GM18909 (cell line): ENCODE data around the gene MIER3.
A peak's percentile ranks its signal among the peaks of the same experiment; 100 is the strongest.

Experiments used
- ATAC-seq: cut with Tn5 transposase; IDR thresholded peaks from one replicate; pipeline ENCODE4 v1.9.1; 2021; ENCODE audit warnings: mild to moderate bottlenecking; ENCODE audit not compliant: unreplicated experiment, poor library complexity

Gene MIER3

GRCh38 chr5:56962286-56962685 lies 10.4 kb upstream of the MIER3 start:
- ATAC-seq, result no peak

GRCh38 chr5:56961746-56962145 lies 9.8 kb upstream of the MIER3 start:
- no peak for ATAC-seq

GRCh38 chr5:56959326-56959725 lies 7.4 kb upstream of the MIER3 start:
- ATAC-seq, result no peak

GRCh38 chr5:56958595-56958994 lies 6.7 kb upstream of the MIER3 start:
- no peak for ATAC-seq

GRCh38 chr5:56954262-56954661 lies 2.3 kb upstream of the MIER3 start:
- ATAC-seq, result no peak

- peak; percentile 59 for ATAC-seq
Observed at GRCh38 chr5:56951126-56951945, 587 bp downstream of the MIER3 start.

GRCh38 chr5:56950626-56951125 lies 1.2 kb downstream of the MIER3 start:
- ATAC-seq, result peak; percentile 52

- ATAC-seq, result no peak
Observed at GRCh38 chr5:56947052-56947451, 4.9 kb downstream of the MIER3 start.

- ATAC-seq, result no peak
Observed at GRCh38 chr5:56941981-56942380, 9.9 kb downstream of the MIER3 start.

- ATAC-seq, result no peak
Observed at GRCh38 chr5:56938858-56939257, 13.1 kb downstream of the MIER3 start.

- ATAC-seq, result no peak
Observed at GRCh38 chr5:56934325-56934724, 17.6 kb downstream of the MIER3 start.

- no peak for ATAC-seq
Observed at GRCh38 chr5:56922922-56923321, 29.0 kb downstream of the MIER3 start.

- no peak for ATAC-seq
Observed at GRCh38 chr5:56919942-56920662, 31.8 kb downstream of the MIER3 start.

GRCh38 chr5:56918054-56918453 lies 33.9 kb downstream of the MIER3 start:
- ATAC-seq, result no peak

GRCh38 chr5:56917534-56917933 lies 34.4 kb downstream of the MIER3 start:
- ATAC-seq, result no peak

GRCh38 chr5:56914678-56915077 lies 37.2 kb downstream of the MIER3 start:
- ATAC-seq, result no peak

- ATAC-seq, result no peak
Observed at GRCh38 chr5:56913766-56914165, 38.2 kb downstream of the MIER3 start.

GRCh38 chr5:56910210-56910965 lies 41.5 kb downstream of the MIER3 start:
- ATAC-seq, result peak; percentile 29

- ATAC-seq, result peak; percentile 91
Observed at GRCh38 chr5:56909294-56910209, 42.4 kb downstream of the MIER3 start, which contains the start of gene SETD9. Gene SETD9, plus strand, starts transcription at chr5:56909596. Its CDS starts 50 bp downstream, at chr5:56909646.

- ATAC-seq, result peak; percentile 43
Observed at GRCh38 chr5:56908942-56909293, 43.0 kb downstream of the MIER3 start.
